Measurements from ENCODE around the gene KIF7. TPM values are rescaled to one million over a fixed set of nuclear protein-coding genes. Genes with fewer than 3 reads are reported as not detected.

Gene KIF7
- total and polyA plus RNA-seq, 2 of the 4 experiments (the other 2 are of a cell fraction): 5.0 to 9.0 TPM

DNA sequence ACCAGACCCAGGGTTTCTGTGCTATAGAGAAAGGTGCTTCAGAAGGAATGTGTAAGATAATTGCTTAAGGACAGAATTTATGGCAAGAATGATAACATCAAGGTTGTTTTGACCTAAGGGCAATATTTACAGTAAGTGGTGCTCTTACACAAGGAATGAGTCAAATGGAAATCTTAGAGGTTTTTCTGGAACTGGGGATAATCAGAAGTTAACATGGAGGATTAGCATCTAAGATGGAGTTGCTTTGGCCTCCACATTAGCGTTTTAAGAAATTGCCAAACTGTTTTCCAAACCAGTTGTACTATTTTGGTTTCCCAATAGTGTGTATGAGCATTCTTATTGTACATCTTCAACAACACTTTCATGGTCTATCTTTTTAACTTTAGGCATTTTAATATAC is 38.4 kb upstream of the KIF7 start:
- Histone ChIP-seq H3K9me1 (ENCODE audit: insufficient read depth, low read length) (peaks cover 4% of the 10 kb centered on the region; the same call in 1 of the 2 replicates), H2BK15ac (ENCODE audit: low read depth, low read length) (no peak overlapping the region), H3K23ac (ENCODE audit: low read depth, low read length) (no peak overlapping the region), H3K4me3 (ENCODE audit: insufficient read depth, low read depth, low read length) (no peak overlapping the region), H3K27ac (ENCODE audit: insufficient read depth, low read length) (no peak overlapping the region), H3K18ac (ENCODE audit: low read depth, low read length) (no peak overlapping the region), H2AK5ac (ENCODE audit: low read depth, low read length) (no peak overlapping the region), H3K4ac (ENCODE audit: low read depth, low read length) (no peak overlapping the region), H2AFZ (replicated peaks; ENCODE audit: low read length, poor library complexity) (no peak overlapping the region), H2AK9ac (replicated peaks; ENCODE audit: low read depth, low read length, poor library complexity) (no peak overlapping the region), H4K8ac (ENCODE audit: low read depth in 2 of 2, low read length in 2 of 2) (no peak overlapping the region), H3K79me1 (ENCODE audit: low read depth in 1 of 2, low read length in 2 of 2) (peaks cover 3 to 6% of the 10 kb centered on the region in 2 experiments; a peak in 2 of 4 replicates), H2BK5ac (ENCODE audit: low read depth, low read length, poor library complexity, severe bottlenecking) (no peak overlapping the region), H3K4me2 (ENCODE audit: low read depth, low read length) (no peak overlapping the region), H4K5ac (ENCODE audit: low read depth, low read length) (no peak overlapping the region), H4K91ac (ENCODE audit: insufficient read depth, low read depth, low read length) (no peak overlapping the region), H3K4me1 (ENCODE audit: control insufficient read depth, insufficient read depth, low read length) (peaks cover 2% of the 10 kb centered on the region; the same call in 1 of the 2 replicates), H3K36me3 (ENCODE audit: control insufficient read depth, insufficient read depth, low read length) (no peaks in the 10 kb centered on the region), H4K20me1 (ENCODE audit: insufficient read depth, low read length) (no peaks in the 10 kb centered on the region), H2BK20ac (ENCODE audit: low read depth, low read length) (no peak overlapping the region), H3K14ac (replicated peaks; ENCODE audit: low read depth, low read length) (no peak overlapping the region), H3K9me3 (ENCODE audit: control insufficient read depth, insufficient read depth, low read length) (no peaks in the 10 kb centered on the region), H2BK120ac (ENCODE audit: low read depth, low read length) (no peak overlapping the region), H3K56ac (ENCODE audit: extremely low read depth, insufficient read depth, low read length) (no peak overlapping the region), H3K9ac (ENCODE audit: low read depth, low read length) (no peak overlapping the region), H3K27me3 (ENCODE audit: control insufficient read depth, insufficient read depth, low read length) (peaks cover 9% of the 10 kb centered on the region)
- in situ Hi-C loops (cut with MboI; ENCODE audit: low sequenced_read_pairs) (no loop called here), intact Hi-C loops (cut with micrococcal nuclease) (no loop called here), dilution Hi-C loops (cut with HindIII; ENCODE audit: low sequenced_read_pairs, unreplicated experiment) (no loop called here)
- POLR2A ChIA-PET (ENCODE audit: unreplicated experiment): no interaction called here
- BruUV-seq (replicated peaks): no TSS peak
- CTCF ChIA-PET: no interaction called here
- no CpG with 5 or more reads among the region's 1 CpG for WGBS, 2 experiments (ENCODE audit: extremely low coverage in 2 of 2, insufficient read length in 1 of 2)
- no peak for DNase-seq
- ATAC-seq (ENCODE audit: low read depth): no peak
- no peak for TF ChIP-seq RAD21 (IDR thresholded peaks at IDR 0.05; ENCODE audit: low read length)
- TF ChIP-seq, protein P1, sequence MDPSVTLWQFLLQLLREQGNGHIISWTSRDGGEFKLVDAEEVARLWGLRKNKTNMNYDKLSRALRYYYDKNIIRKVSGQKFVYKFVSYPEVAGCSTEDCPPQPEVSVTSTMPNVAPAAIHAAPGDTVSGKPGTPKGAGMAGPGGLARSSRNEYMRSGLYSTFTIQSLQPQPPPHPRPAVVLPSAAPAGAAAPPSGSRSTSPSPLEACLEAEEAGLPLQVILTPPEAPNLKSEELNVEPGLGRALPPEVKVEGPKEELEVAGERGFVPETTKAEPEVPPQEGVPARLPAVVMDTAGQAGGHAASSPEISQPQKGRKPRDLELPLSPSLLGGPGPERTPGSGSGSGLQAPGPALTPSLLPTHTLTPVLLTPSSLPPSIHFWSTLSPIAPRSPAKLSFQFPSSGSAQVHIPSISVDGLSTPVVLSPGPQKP (IDR thresholded peaks at IDR 0.05; ENCODE audit: borderline replicate concordance, low read depth, low read length): no peak
- TF ChIP-seq RCOR1 (IDR thresholded peaks at IDR 0.05; ENCODE audit: insufficient replicate concordance, low read length): no peak
- no peak for TF ChIP-seq SMC3 (IDR thresholded peaks at IDR 0.05; ENCODE audit: low read depth, low read length)
